Measurements from ENCODE around the gene LIG3. TPM values are rescaled to one million over a fixed set of nuclear protein-coding genes. Genes with fewer than 3 reads are reported as not detected.
A peak's percentile ranks its signal among the peaks of the same experiment; 100 is the strongest.
"Not testable (repeated sequence)": the region's sequence is repeated elsewhere in the genome, so short reads cannot be mapped to it uniquely, and the experiment has no call there.

LIG3 gene
- total RNA-seq, 4 donors from 2014 or later = 16.9 to 25.4 (median 21.5) TPM

- Histone ChIP-seq H3K27ac (peak overlapping the region in 2 of 4 donors; percentile 29 to 34), H3K36me3 (peaks cover 0 to 90% of the 10 kb centered on the region in 2 donors), H3K27me3 (no peaks in the 10 kb centered on the region), H3K9me3 (no peaks in the 10 kb centered on the region), H3K4me1 (peaks cover 6 to 9% of the 10 kb centered on the region in 2 donors), H3K4me3 (no peak overlapping the region)
- in situ Hi-C loops (cut with MboI; ENCODE audit: low sequenced_read_pairs in 4 of 4) (loop anchor here in 3 of 4 donors (10.0 to 25.0 kb wide), 3 partner anchors 91 to 566 kb away; partner anchors contain the start of gene SLFN14 (in 2 of the 3)), intact Hi-C loops (cut with DNase I; ENCODE audit: low total_unique reads) (no loop called here)
- ATAC-seq (no peak), DNase-seq (no peak)
- TF ChIP-seq POLR2A (IDR thresholded peaks at IDR 0.05) = no peak
- TF ChIP-seq CTCF (IDR thresholded peaks at IDR 0.05 in 4 of 5, conservative IDR thresholded peaks at IDR 0.05 in 1 of 5) = no peak
These were observed 16.3 kb downstream of the LIG3 start for GRCh38 chr17:34996422-34997285.

- in situ Hi-C loops (cut with MboI; ENCODE audit: low sequenced_read_pairs in 4 of 4) (loop anchor here in 3 of 4 donors (10.0 to 25.0 kb wide), 3 partner anchors 90 to 565 kb away; partner anchors contain the start of gene SLFN14 (in 2 of the 3)), intact Hi-C loops (cut with DNase I; ENCODE audit: low total_unique reads) (no loop called here)
- no peaks in the 10 kb centered on the region for H3K27me3 ChIP-seq
- peaks cover 0 to 90% of the 10 kb centered on the region in 2 donors for H3K36me3 ChIP-seq
- peaks cover 6 to 9% of the 10 kb centered on the region in 2 donors for H3K4me1 ChIP-seq
- H3K4me3 ChIP-seq = no peak overlapping the region
- ATAC-seq (no peak), DNase-seq (no peak)
- no peaks in the 10 kb centered on the region for H3K9me3 ChIP-seq
- peak overlapping the region in 2 of 4 donors; percentile 29 to 34 for H3K27ac ChIP-seq
- TF ChIP-seq CTCF (IDR thresholded peaks at IDR 0.05 in 4 of 5, conservative IDR thresholded peaks at IDR 0.05 in 1 of 5) (no peak), POLR2A (IDR thresholded peaks at IDR 0.05) (no peak)
These were observed 17.1 kb downstream of the LIG3 start for GRCh38 chr17:34997355-34997862.

GRCh38 chr17:34998205-34998604 is 17.9 kb downstream of the LIG3 start:
- H3K27ac ChIP-seq = peak overlapping the region in 1 of 4 donors; percentile 34
- intact Hi-C loops (cut with DNase I; ENCODE audit: low total_unique reads) (loop anchor here (1.0 kb wide), 3 partner anchors 65 to 120 kb away; partner anchors contain the start of gene RFFL), in situ Hi-C loops (cut with MboI; ENCODE audit: low sequenced_read_pairs in 4 of 4) (loop anchor here in 3 of 4 donors (10.0 to 25.0 kb wide), 3 partner anchors 89 to 564 kb away; partner anchors contain the start of gene SLFN14 (in 2 of the 3))
- DNase-seq (peak; percentile 38 to 64), ATAC-seq (peak; percentile 65 to 89)
- H3K9me3 ChIP-seq = no peaks in the 10 kb centered on the region
- TF ChIP-seq CTCF (IDR thresholded peaks at IDR 0.05 in 4 of 5, conservative IDR thresholded peaks at IDR 0.05 in 1 of 5) (peak; percentile 59 to 83 (median 72)), POLR2A (IDR thresholded peaks at IDR 0.05) (no peak)
- H3K4me1 ChIP-seq = peaks cover 6 to 9% of the 10 kb centered on the region in 2 donors
- no peak overlapping the region for H3K4me3 ChIP-seq
- peaks cover 0 to 92% of the 10 kb centered on the region in 2 donors for H3K36me3 ChIP-seq
- H3K27me3 ChIP-seq = no peaks in the 10 kb centered on the region

GRCh38 chr17:34999456-34999855 is 19.1 kb downstream of the LIG3 start:
- DNase-seq = no peak
- H3K9me3 ChIP-seq = no peaks in the 10 kb centered on the region
- H3K36me3 ChIP-seq = peaks cover 0 to 87% of the 10 kb centered on the region in 2 donors
- in situ Hi-C loops (cut with MboI; ENCODE audit: low sequenced_read_pairs in 4 of 4) = loop anchor here in 3 of 4 donors (10.0 to 25.0 kb wide), 3 partner anchors 88 to 563 kb away; partner anchors contain the start of gene SLFN14 (in 2 of the 3)
- ATAC-seq = no peak
- TF ChIP-seq CTCF (IDR thresholded peaks at IDR 0.05 in 4 of 5, conservative IDR thresholded peaks at IDR 0.05 in 1 of 5) = no peak
- H3K27ac ChIP-seq = no peak overlapping the region
- no peaks in the 10 kb centered on the region for H3K27me3 ChIP-seq
- no peak overlapping the region for H3K4me3 ChIP-seq
- intact Hi-C loops (cut with DNase I; ENCODE audit: low total_unique reads) = no loop called here
- H3K4me1 ChIP-seq = peaks cover 6 to 9% of the 10 kb centered on the region in 2 donors

- ATAC-seq; H3K4me3 ChIP-seq; H3K27ac ChIP-seq; H3K9me3 ChIP-seq; H3K27me3 ChIP-seq; intact Hi-C loops (cut with DNase I; ENCODE audit: low total_unique reads); DNase-seq; H3K4me1 ChIP-seq: not testable (repeated sequence)
- in situ Hi-C loops (cut with MboI; ENCODE audit: low sequenced_read_pairs in 4 of 4) = loop anchor here in 1 of 4 donors (10.0 kb wide), 1 partner anchor 94 kb away; no protein-coding TSS in a partner anchor
- peaks cover 0 to 72% of the 10 kb centered on the region in 2 donors for H3K36me3 ChIP-seq
These were observed 20.7 kb downstream of the LIG3 start for GRCh38 chr17:35000965-35001364.

Data from gastrocnemius medialis (tissue), 4 donors.